ENCODE data around the gene CD200R1L. TPM values are rescaled to one million over a fixed set of nuclear protein-coding genes. Genes with fewer than 3 reads are reported as not detected.

CD200R1L gene
- polyA plus RNA-seq, 1 experiment = not detected

DNA sequence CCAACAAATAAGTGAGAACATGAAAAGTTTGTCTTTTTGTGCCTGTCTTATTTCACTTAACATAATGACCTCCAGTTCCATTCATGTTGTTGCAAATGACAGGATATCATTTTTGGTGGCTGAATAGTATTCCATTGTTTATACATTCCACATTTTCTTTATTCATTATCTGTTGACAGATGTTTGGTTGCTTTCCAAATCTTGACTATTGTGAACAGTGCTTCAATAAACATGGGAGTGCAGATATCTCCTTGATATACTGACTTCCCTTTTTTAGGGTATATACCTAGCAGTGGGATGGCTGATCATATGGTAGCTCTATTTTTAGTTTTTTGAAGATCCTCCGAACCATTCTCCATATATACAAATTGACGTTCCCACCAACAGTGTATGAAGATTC is 19.1 kb upstream of the CD200R1L start:
- TF ChIP-seq, protein P1, sequence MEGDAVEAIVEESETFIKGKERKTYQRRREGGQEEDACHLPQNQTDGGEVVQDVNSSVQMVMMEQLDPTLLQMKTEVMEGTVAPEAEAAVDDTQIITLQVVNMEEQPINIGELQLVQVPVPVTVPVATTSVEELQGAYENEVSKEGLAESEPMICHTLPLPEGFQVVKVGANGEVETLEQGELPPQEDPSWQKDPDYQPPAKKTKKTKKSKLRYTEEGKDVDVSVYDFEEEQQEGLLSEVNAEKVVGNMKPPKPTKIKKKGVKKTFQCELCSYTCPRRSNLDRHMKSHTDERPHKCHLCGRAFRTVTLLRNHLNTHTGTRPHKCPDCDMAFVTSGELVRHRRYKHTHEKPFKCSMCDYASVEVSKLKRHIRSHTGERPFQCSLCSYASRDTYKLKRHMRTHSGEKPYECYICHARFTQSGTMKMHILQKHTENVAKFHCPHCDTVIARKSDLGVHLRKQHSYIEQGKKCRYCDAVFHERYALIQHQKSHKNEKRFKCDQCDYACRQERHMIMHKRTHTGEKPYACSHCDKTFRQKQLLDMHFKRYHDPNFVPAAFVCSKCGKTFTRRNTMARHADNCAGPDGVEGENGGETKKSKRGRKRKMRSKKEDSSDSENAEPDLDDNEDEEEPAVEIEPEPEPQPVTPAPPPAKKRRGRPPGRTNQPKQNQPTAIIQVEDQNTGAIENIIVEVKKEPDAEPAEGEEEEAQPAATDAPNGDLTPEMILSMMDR (IDR thresholded peaks at IDR 0.05; ENCODE audit: low read depth, low read length) = no peak
- DNase-seq (ENCODE audit: low read depth, low spot score) = no peak
- Histone ChIP-seq H3K27me3 (ENCODE audit: control insufficient read depth, insufficient read depth, low read length) (no peaks in the 10 kb centered on the region), H3K4me3 (ENCODE audit: low read depth, low read length) (no peak overlapping the region), H3K27ac (ENCODE audit: low read depth, low read length) (no peak overlapping the region), H3K9me3 (ENCODE audit: control insufficient read depth, insufficient read depth, low read length) (no peaks in the 10 kb centered on the region; the same call in 1 of the 2 replicates)
- ChIA-PET POLR2A (no interaction called here), CTCF (no interaction called here)

DNA sequence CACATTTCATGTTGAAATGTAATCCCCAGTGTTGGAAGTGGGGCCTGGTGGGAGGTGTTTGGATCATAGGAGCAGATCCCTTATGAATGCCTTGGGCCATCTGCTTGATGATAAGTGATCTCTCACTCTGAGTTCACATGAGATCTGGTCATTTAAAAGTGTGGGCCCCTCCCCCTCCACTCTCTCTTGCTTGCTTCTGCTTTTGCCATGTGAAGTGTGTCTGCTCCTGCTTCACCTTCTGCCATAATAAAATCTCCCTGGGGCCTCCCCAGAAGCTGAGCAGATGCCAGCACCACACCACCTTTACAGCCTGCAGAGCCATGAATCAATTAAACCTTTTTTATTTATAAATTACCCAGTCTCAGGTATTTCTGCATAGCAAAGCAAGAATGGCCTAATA is 14.2 kb upstream of the CD200R1L start:
- no peaks in the 10 kb centered on the region; the same call in 1 of the 2 replicates for H3K9me3 ChIP-seq (ENCODE audit: control insufficient read depth, insufficient read depth, low read length)
- POLR2A ChIA-PET = no interaction called here
- no peak for DNase-seq (ENCODE audit: low read depth, low spot score)
- TF ChIP-seq, protein P1 (IDR thresholded peaks at IDR 0.05; ENCODE audit: low read depth, low read length) = no peak
- CTCF ChIA-PET = no interaction called here
- no peaks in the 10 kb centered on the region for H3K27me3 ChIP-seq (ENCODE audit: control insufficient read depth, insufficient read depth, low read length)
- no peak overlapping the region for H3K27ac ChIP-seq (ENCODE audit: low read depth, low read length)
- no peak overlapping the region for H3K4me3 ChIP-seq (ENCODE audit: low read depth, low read length)

GRCh38 chr3:112858410-112859069 is 11.9 kb upstream of the CD200R1L start:
- H3K9me3 ChIP-seq (ENCODE audit: control insufficient read depth, insufficient read depth, low read length) = no peaks in the 10 kb centered on the region; the same call in 1 of the 2 replicates
- DNase-seq (ENCODE audit: low read depth, low spot score) = no peak
- ChIA-PET CTCF (no interaction called here), POLR2A (no interaction called here)
- no peak overlapping the region for H3K4me3 ChIP-seq (ENCODE audit: low read depth, low read length)
- TF ChIP-seq, protein P1 (IDR thresholded peaks at IDR 0.05; ENCODE audit: low read depth, low read length) = no peak
- no peak overlapping the region for H3K27ac ChIP-seq (ENCODE audit: low read depth, low read length)
- H3K27me3 ChIP-seq (ENCODE audit: control insufficient read depth, insufficient read depth, low read length) = no peaks in the 10 kb centered on the region

- no peak for DNase-seq (ENCODE audit: low read depth, low spot score)
- TF ChIP-seq, protein P1 (IDR thresholded peaks at IDR 0.05; ENCODE audit: low read depth, low read length) = no peak
- H3K27ac ChIP-seq (ENCODE audit: low read depth, low read length) = no peak overlapping the region
- ChIA-PET POLR2A (no interaction called here), CTCF (no interaction called here)
- no peak overlapping the region for H3K4me3 ChIP-seq (ENCODE audit: low read depth, low read length)
- no peaks in the 10 kb centered on the region; the same call in 1 of the 2 replicates for H3K9me3 ChIP-seq (ENCODE audit: control insufficient read depth, insufficient read depth, low read length)
- no peaks in the 10 kb centered on the region for H3K27me3 ChIP-seq (ENCODE audit: control insufficient read depth, insufficient read depth, low read length)
These were observed 10.9 kb upstream of the CD200R1L start for GRCh38 chr3:112857526-112857925.

GRCh38 chr3:112856537-112856936 is 9.9 kb upstream of the CD200R1L start:
- Histone ChIP-seq H3K27ac (ENCODE audit: low read depth, low read length) (no peak overlapping the region), H3K4me3 (ENCODE audit: low read depth, low read length) (no peak overlapping the region), H3K9me3 (ENCODE audit: control insufficient read depth, insufficient read depth, low read length) (no peaks in the 10 kb centered on the region; the same call in 1 of the 2 replicates), H3K27me3 (ENCODE audit: control insufficient read depth, insufficient read depth, low read length) (no peaks in the 10 kb centered on the region)
- TF ChIP-seq, protein P1 (IDR thresholded peaks at IDR 0.05; ENCODE audit: low read depth, low read length) = no peak
- POLR2A ChIA-PET = no interaction called here
- DNase-seq (ENCODE audit: low read depth, low spot score) = no peak
- CTCF ChIA-PET = no interaction called here
